Ishikawa (cell line): Measurements from ENCODE around the gene EIF4G2.

Experiments used
- CREB1 ChIP-seq: IDR thresholded peaks from 2 replicates; pipeline ENCODE4 v1.6.1; 2012; ENCODE audit warnings: low read depth
- EP300 ChIP-seq: IDR thresholded peaks from 2 replicates; pipeline ENCODE4 v1.6.1; 2012; ENCODE audit warnings: borderline replicate concordance
- RAD21 ChIP-seq: IDR thresholded peaks from 2 replicates; pipeline ENCODE4 v1.6.1; 2012; ENCODE audit warnings: low read depth
- TAF1 ChIP-seq: IDR thresholded peaks from 2 replicates; pipeline ENCODE4 v1.6.1; 2012; ENCODE audit warnings: low read depth, mild to moderate bottlenecking
- TEAD4 ChIP-seq: IDR thresholded peaks from 2 replicates; pipeline ENCODE4 v1.6.1; 2012
- YY1 ChIP-seq: IDR thresholded peaks from 2 replicates; pipeline ENCODE4 v1.6.1; 2012; ENCODE audit warnings: low read depth
- ZBTB7A ChIP-seq: IDR thresholded peaks from 2 replicates; pipeline ENCODE4 v1.6.1; 2012; ENCODE audit warnings: low read depth
- TF ChIP-seq, protein P1 (sequence below): IDR thresholded peaks from 2 replicates; pipeline ENCODE4 v1.6.1; 2012
- TF ChIP-seq, protein P2 (sequence below): IDR thresholded peaks from 2 replicates; pipeline ENCODE4 v1.6.1; 2012; ENCODE audit warnings: low read depth, mild to moderate bottlenecking
- TF ChIP-seq, protein P3 (sequence below): IDR thresholded peaks from 2 replicates; pipeline ENCODE4 v1.6.1; 2012

GRCh38 chr11:10846660-10847059 lies 37.9 kb upstream of the EIF4G2 start:
- no peak for TF ChIP-seq YY1
- TF ChIP-seq CREB1, result no peak
- no peak for TF ChIP-seq TEAD4
- TF ChIP-seq EP300, result no peak
- TF ChIP-seq, protein P1, sequence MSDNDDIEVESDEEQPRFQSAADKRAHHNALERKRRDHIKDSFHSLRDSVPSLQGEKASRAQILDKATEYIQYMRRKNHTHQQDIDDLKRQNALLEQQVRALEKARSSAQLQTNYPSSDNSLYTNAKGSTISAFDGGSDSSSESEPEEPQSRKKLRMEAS, result no peak
- TF ChIP-seq RAD21, result no peak
- TF ChIP-seq TAF1, result no peak
- TF ChIP-seq, protein P2, sequence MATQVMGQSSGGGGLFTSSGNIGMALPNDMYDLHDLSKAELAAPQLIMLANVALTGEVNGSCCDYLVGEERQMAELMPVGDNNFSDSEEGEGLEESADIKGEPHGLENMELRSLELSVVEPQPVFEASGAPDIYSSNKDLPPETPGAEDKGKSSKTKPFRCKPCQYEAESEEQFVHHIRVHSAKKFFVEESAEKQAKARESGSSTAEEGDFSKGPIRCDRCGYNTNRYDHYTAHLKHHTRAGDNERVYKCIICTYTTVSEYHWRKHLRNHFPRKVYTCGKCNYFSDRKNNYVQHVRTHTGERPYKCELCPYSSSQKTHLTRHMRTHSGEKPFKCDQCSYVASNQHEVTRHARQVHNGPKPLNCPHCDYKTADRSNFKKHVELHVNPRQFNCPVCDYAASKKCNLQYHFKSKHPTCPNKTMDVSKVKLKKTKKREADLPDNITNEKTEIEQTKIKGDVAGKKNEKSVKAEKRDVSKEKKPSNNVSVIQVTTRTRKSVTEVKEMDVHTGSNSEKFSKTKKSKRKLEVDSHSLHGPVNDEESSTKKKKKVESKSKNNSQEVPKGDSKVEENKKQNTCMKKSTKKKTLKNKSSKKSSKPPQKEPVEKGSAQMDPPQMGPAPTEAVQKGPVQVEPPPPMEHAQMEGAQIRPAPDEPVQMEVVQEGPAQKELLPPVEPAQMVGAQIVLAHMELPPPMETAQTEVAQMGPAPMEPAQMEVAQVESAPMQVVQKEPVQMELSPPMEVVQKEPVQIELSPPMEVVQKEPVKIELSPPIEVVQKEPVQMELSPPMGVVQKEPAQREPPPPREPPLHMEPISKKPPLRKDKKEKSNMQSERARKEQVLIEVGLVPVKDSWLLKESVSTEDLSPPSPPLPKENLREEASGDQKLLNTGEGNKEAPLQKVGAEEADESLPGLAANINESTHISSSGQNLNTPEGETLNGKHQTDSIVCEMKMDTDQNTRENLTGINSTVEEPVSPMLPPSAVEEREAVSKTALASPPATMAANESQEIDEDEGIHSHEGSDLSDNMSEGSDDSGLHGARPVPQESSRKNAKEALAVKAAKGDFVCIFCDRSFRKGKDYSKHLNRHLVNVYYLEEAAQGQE, result no peak
- TF ChIP-seq ZBTB7A, result no peak
- TF ChIP-seq, protein P3, sequence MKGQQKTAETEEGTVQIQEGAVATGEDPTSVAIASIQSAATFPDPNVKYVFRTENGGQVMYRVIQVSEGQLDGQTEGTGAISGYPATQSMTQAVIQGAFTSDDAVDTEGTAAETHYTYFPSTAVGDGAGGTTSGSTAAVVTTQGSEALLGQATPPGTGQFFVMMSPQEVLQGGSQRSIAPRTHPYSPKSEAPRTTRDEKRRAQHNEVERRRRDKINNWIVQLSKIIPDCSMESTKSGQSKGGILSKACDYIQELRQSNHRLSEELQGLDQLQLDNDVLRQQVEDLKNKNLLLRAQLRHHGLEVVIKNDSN, result no peak
